ENCODE data around the gene ANKRD63.

The ANKRD63 gene

DNA sequence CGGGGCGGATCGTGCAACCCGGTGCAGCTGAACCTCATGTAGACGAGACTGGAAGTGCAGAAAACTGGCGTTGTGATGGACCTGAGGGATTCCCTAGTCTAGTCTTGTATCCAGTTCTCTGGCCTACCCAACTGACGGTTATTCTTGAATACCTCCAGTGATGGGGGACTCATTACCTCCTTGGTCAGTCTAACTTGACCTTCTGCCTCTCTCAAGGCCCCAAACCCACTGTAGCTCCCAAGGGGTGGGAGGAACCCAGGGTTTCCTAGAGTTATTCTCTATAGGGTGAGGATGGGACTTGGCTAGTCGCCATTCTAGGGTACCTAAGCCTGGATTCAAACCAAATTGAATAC is 32.6 kb downstream of the ANKRD63 start:
- ChIA-PET CTCF (interaction anchor here (1.2 to 5.5 kb wide), 8 partner anchors 9 to 33 kb away, joined by 3 to 52 read pairs (median 6); no protein-coding TSS in a partner anchor), POLR2A (no interaction called here)

DNA sequence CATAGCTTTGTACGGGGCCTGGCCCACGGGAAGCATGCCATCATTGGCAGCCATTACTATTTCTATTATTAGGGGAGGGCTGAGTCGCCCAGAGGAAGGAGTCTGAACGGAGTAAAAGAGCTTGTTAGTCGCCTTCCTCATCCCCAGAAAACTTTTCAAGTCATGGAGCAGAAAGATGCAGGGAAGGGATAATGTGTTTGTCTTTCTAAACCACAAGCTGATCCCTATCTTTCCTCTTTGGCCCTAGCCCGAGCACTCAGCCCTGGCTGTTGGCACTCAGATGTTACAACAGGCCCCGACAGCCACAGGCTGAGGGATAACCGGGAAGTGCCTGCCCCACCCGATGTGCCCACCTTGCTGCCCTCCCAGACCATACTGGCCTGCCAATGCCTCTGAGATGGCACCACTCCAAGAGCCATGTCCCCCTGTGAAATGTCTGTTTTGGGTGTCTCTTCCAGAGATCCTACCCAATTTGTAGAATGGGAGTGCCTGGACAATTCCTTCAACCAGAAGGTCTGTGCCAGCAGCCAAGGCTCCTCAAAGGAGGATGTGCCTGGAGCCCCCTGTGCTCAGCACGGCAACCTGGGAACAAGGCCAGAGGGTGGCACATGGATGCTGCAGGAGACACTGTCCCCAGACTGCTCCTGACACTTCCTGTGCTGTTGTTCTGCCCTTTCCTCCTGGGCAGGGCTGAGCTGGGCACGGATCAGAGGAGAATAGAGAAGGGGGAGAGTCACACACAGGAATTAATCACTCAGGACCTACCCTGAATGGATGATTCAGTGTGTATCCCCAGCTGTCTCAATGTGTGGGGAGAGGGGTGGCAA is 33.2 kb downstream of the ANKRD63 start:
- DNase-seq (ENCODE audit: low read depth, low spot score), result peak; percentile 41
- no peak for TF ChIP-seq CTCF (IDR thresholded peaks at IDR 0.05; ENCODE audit: insufficient read depth, low read length, missing control alignments)
- CTCF ChIA-PET, result interaction anchor here (0.7 to 5.5 kb wide), 10 partner anchors 9 to 172 kb away, joined by 3 to 52 read pairs (median 4); no protein-coding TSS in a partner anchor
- POLR2A ChIA-PET, result interaction anchor here (0.7 kb wide), 1 partner anchor 22 kb away, joined by 3 read pairs; no protein-coding TSS in a partner anchor
- no peak overlapping the region for H3K4me3 ChIP-seq (ENCODE audit: low read depth, low read length)

More for the DNA sequence above, 32.6 kb downstream of the ANKRD63 start:
- TF ChIP-seq CTCF (IDR thresholded peaks at IDR 0.05; ENCODE audit: insufficient read depth, low read length, missing control alignments), result no peak
- no peak overlapping the region for H3K4me3 ChIP-seq (ENCODE audit: low read depth, low read length)
- DNase-seq (ENCODE audit: low read depth, low spot score), result no peak

- H3K4me3 ChIP-seq (ENCODE audit: low read depth, low read length), result no peak overlapping the region
- POLR2A ChIA-PET, result no interaction called here
- CTCF ChIA-PET, result interaction anchor here (0.9 to 5.5 kb wide), 6 partner anchors 9 to 32 kb away, joined by 4 to 52 read pairs (median 6); partner anchors contain the start of gene PAK6
- no peak for DNase-seq (ENCODE audit: low read depth, low spot score)
- TF ChIP-seq CTCF (IDR thresholded peaks at IDR 0.05; ENCODE audit: insufficient read depth, low read length, missing control alignments), result no peak
These were observed 34.7 kb downstream of the ANKRD63 start for GRCh38 chr15:40248006-40248783.

DNA sequence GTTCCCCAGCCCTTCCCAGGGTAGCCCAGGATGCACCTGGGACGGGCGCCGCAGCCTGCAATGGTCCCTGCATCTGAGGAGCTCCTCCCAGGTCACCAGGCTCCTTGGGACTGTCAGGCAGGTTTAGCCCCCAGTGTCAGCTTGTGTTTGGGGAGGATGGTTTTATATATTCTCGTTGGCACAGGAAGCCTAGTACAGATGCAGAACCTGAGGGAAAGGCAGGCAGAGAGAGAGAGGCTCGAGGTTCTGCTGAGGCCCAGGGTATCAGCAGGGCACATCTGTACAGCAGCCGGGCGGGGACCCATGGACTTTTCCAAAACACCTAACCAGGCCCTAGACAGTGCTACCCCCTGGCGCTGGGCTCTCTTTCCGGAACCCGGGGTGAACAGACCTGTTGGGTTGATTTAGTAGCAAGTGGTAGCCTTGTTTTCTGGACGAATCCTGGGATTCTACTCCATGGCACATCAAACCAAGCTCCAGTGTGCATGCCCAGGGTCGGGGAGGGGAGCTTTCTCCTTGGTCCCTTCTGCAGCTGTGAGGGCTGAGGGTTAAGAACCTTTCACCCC is 35.4 kb downstream of the ANKRD63 start:
- no peak for DNase-seq (ENCODE audit: low read depth, low spot score)
- no peak overlapping the region for H3K4me3 ChIP-seq (ENCODE audit: low read depth, low read length)
- CTCF ChIA-PET, result interaction anchor here (0.8 to 5.5 kb wide), 7 partner anchors 9 to 202 kb away, joined by 3 to 52 read pairs (median 4); partner anchors contain the start of gene PAK6
- TF ChIP-seq CTCF (IDR thresholded peaks at IDR 0.05; ENCODE audit: insufficient read depth, low read length, missing control alignments), result no peak
- POLR2A ChIA-PET, result no interaction called here

DNA sequence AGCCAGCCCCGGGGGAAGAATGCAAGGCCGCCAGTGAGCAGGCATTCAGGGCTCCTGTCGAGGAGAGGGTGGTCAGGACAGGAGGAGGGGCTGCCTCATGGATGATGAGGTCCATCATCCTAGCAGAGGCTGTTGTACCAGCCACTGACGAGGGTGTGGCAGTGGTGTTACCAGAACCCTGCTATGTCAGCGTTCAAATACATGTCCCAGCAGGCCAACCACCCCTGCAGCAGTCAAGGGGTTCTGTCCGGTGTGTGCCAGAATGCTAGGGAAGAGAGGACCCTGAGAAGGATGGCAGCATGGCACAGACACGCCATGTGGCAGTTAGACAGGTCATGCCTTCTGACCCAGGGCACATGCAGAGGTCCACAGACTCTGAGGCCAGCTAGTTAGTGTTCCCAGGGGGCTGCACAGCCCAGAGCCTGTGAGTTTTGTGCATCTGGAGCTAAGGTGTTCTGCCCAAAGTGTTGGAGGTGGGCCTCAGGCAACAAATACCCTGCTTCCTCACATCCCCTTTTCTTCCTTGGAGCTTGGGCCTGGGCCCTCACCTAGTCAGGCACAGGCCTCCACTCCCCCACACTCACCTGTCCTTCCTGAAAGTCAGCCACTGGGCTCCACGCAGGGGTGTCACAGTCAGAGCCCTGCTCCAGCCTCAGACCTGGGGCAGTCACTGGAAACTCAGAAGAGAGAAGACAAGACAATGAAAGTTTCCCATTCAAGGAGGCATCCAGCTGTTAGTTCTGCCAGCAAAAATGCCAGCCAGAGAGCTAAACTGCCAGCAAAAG is 36.2 kb downstream of the ANKRD63 start:
- CTCF ChIA-PET, result interaction anchor here (0.8 to 5.5 kb wide), 6 partner anchors 13 to 201 kb away, joined by 3 to 52 read pairs (median 4); no protein-coding TSS in a partner anchor
- H3K4me3 ChIP-seq (ENCODE audit: low read depth, low read length), result no peak overlapping the region
- no peak for DNase-seq (ENCODE audit: low read depth, low spot score)
- TF ChIP-seq CTCF (IDR thresholded peaks at IDR 0.05; ENCODE audit: insufficient read depth, low read length, missing control alignments), result no peak
- POLR2A ChIA-PET, result no interaction called here

Data from AG04449 (cell line).